H1 (cell line): ENCODE measurements around the gene GOSR1. TPM values are rescaled to one million over a fixed set of nuclear protein-coding genes. Genes with fewer than 3 reads are reported as not detected.

Source experiments
- CHD2 ChIP-seq: IDR thresholded peaks from 2 replicates; pipeline ENCODE4 v1.6.1; 2012; ENCODE audit warnings: low read length, improper control_type of control experiment
- JUN ChIP-seq: IDR thresholded peaks from 2 replicates; pipeline ENCODE4 v1.6.1; 2011; ENCODE audit warnings: low read depth, mild to moderate bottlenecking, improper control_type of control experiment, low read length
- RNF2 ChIP-seq: fragments of 200-900, 300-1000 bp; sonication (generic); IDR thresholded peaks from 2 replicates; pipeline ENCODE4 v1.7.1; 2016; ENCODE audit warnings: borderline replicate concordance, low read depth, mild to moderate bottlenecking, antibody characterized with exemption, low read length; ENCODE audit not compliant: poor library complexity, severe bottlenecking; ENCODE audit errors: missing control alignments
- polyA plus RNA-seq, 7 experiments: library from polyadenylated mRNA; depleted of rRNA in 3 of 7; stranded (reverse) in 5 of 7; unstranded in 2 of 7; fragments of >200 nt in 5 of 7; fragments of 200-250 nt in 2 of 7; gene quantifications; 1 replicate in 5 of 7; 2 replicates in 1 of 7; 4 replicates in 1 of 7; pipeline versions ENCODE4 v1.2.1 to v1.2.3, GENCODE V29; 2011 to 2013; ENCODE audit warnings: missing spikeins in 2 of 7, mixed read lengths in 2 of 7
- total RNA-seq: library from RNA; stranded (reverse); fragmentation: NEBNext Ultra II Directional; extraction: Animal tissue kit (Norgen Biotek cat#: 25700); gene quantifications from 2 replicates; pipeline ENCODE4 v1.2.1, GENCODE V29; 2021
- TF ChIP-seq, protein P1 (sequence below): fragments of 300-600 bp; sonication (generic); IDR thresholded peaks from 2 replicates; pipeline ENCODE4 v1.7.1; 2012; ENCODE audit warnings: low read length, moderate library complexity, mild to moderate bottlenecking, inconsistent platforms; ENCODE audit not compliant: insufficient replicate concordance

GOSR1 gene
- total and polyA plus RNA-seq, 2 of the 8 experiments (the other 6 are each of a cell fraction or from before 2014, with no cell fraction given) = 9.2 to 43.3 TPM

- TF ChIP-seq RNF2 (no peak), JUN (no peak), CHD2 (no peak)
- TF ChIP-seq, protein P1, sequence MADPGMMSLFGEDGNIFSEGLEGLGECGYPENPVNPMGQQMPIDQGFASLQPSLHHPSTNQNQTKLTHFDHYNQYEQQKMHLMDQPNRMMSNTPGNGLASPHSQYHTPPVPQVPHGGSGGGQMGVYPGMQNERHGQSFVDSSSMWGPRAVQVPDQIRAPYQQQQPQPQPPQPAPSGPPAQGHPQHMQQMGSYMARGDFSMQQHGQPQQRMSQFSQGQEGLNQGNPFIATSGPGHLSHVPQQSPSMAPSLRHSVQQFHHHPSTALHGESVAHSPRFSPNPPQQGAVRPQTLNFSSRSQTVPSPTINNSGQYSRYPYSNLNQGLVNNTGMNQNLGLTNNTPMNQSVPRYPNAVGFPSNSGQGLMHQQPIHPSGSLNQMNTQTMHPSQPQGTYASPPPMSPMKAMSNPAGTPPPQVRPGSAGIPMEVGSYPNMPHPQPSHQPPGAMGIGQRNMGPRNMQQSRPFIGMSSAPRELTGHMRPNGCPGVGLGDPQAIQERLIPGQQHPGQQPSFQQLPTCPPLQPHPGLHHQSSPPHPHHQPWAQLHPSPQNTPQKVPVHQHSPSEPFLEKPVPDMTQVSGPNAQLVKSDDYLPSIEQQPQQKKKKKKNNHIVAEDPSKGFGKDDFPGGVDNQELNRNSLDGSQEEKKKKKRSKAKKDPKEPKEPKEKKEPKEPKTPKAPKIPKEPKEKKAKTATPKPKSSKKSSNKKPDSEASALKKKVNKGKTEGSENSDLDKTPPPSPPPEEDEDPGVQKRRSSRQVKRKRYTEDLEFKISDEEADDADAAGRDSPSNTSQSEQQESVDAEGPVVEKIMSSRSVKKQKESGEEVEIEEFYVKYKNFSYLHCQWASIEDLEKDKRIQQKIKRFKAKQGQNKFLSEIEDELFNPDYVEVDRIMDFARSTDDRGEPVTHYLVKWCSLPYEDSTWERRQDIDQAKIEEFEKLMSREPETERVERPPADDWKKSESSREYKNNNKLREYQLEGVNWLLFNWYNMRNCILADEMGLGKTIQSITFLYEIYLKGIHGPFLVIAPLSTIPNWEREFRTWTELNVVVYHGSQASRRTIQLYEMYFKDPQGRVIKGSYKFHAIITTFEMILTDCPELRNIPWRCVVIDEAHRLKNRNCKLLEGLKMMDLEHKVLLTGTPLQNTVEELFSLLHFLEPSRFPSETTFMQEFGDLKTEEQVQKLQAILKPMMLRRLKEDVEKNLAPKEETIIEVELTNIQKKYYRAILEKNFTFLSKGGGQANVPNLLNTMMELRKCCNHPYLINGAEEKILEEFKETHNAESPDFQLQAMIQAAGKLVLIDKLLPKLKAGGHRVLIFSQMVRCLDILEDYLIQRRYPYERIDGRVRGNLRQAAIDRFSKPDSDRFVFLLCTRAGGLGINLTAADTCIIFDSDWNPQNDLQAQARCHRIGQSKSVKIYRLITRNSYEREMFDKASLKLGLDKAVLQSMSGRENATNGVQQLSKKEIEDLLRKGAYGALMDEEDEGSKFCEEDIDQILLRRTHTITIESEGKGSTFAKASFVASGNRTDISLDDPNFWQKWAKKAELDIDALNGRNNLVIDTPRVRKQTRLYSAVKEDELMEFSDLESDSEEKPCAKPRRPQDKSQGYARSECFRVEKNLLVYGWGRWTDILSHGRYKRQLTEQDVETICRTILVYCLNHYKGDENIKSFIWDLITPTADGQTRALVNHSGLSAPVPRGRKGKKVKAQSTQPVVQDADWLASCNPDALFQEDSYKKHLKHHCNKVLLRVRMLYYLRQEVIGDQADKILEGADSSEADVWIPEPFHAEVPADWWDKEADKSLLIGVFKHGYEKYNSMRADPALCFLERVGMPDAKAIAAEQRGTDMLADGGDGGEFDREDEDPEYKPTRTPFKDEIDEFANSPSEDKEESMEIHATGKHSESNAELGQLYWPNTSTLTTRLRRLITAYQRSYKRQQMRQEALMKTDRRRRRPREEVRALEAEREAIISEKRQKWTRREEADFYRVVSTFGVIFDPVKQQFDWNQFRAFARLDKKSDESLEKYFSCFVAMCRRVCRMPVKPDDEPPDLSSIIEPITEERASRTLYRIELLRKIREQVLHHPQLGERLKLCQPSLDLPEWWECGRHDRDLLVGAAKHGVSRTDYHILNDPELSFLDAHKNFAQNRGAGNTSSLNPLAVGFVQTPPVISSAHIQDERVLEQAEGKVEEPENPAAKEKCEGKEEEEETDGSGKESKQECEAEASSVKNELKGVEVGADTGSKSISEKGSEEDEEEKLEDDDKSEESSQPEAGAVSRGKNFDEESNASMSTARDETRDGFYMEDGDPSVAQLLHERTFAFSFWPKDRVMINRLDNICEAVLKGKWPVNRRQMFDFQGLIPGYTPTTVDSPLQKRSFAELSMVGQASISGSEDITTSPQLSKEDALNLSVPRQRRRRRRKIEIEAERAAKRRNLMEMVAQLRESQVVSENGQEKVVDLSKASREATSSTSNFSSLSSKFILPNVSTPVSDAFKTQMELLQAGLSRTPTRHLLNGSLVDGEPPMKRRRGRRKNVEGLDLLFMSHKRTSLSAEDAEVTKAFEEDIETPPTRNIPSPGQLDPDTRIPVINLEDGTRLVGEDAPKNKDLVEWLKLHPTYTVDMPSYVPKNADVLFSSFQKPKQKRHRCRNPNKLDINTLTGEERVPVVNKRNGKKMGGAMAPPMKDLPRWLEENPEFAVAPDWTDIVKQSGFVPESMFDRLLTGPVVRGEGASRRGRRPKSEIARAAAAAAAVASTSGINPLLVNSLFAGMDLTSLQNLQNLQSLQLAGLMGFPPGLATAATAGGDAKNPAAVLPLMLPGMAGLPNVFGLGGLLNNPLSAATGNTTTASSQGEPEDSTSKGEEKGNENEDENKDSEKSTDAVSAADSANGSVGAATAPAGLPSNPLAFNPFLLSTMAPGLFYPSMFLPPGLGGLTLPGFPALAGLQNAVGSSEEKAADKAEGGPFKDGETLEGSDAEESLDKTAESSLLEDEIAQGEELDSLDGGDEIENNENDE = no peak
Observed at GRCh38 chr17:30503558-30503957, 26.4 kb downstream of the GOSR1 start (continued).
